ENCODE measurements around the gene RARB. TPM values are rescaled to one million over a fixed set of nuclear protein-coding genes. Genes with fewer than 3 reads are reported as not detected.

RARB gene
- total RNA-seq, 2 experiments from 2014 or later = not detected

- H3K27me3 Mint-ChIP-seq = no peaks in the 10 kb centered on the region
- no peak overlapping the region for H3K27ac Mint-ChIP-seq
- no peak overlapping the region for H3K4me3 Mint-ChIP-seq
- DNase-seq = no peak
- ChIA-PET CTCF (no interaction called here), POLR2A (no interaction called here)
- no peaks in the 10 kb centered on the region for H3K4me1 Mint-ChIP-seq
- no peaks in the 10 kb centered on the region for H3K9me3 Mint-ChIP-seq
- no peaks in the 10 kb centered on the region for H3K36me3 Mint-ChIP-seq (ENCODE audit: low read depth)
These were observed 153.8 kb downstream of the RARB start for GRCh38 chr3:25581823-25582222.

- ChIA-PET POLR2A (no interaction called here), CTCF (no interaction called here)
These were observed 154.2 kb downstream of the RARB start for GRCh38 chr3:25582242-25582641.

GRCh38 chr3:25583343-25583742, 155.3 kb downstream of the RARB start:
- Mint-ChIP-seq H3K9me3 (no peaks in the 10 kb centered on the region), H3K27ac (no peak overlapping the region), H3K27me3 (no peaks in the 10 kb centered on the region), H3K4me3 (no peak overlapping the region), H3K4me1 (no peaks in the 10 kb centered on the region), H3K36me3 (ENCODE audit: low read depth) (no peaks in the 10 kb centered on the region)
- ChIA-PET CTCF (no interaction called here), POLR2A (interaction anchor here (0.7 kb wide), 1 partner anchor 14 kb away, joined by 3 read pairs; no protein-coding TSS in a partner anchor)
- DNase-seq = no peak

More at GRCh38 chr3:25582242-25582641, 154.2 kb downstream of the RARB start:
- no peak overlapping the region for H3K27ac Mint-ChIP-seq
- no peak overlapping the region for H3K4me3 Mint-ChIP-seq
- H3K27me3 Mint-ChIP-seq = no peaks in the 10 kb centered on the region
- no peaks in the 10 kb centered on the region for H3K4me1 Mint-ChIP-seq
- no peaks in the 10 kb centered on the region for H3K36me3 Mint-ChIP-seq (ENCODE audit: low read depth)
- DNase-seq = no peak
- H3K9me3 Mint-ChIP-seq = no peaks in the 10 kb centered on the region

GRCh38 chr3:25584011-25584789, 156.1 kb downstream of the RARB start:
- Mint-ChIP-seq H3K27ac (no peak overlapping the region), H3K9me3 (no peaks in the 10 kb centered on the region), H3K27me3 (no peaks in the 10 kb centered on the region), H3K36me3 (ENCODE audit: low read depth) (no peaks in the 10 kb centered on the region), H3K4me1 (no peaks in the 10 kb centered on the region), H3K4me3 (no peak overlapping the region)
- no peak for DNase-seq
- ChIA-PET CTCF (no interaction called here), POLR2A (no interaction called here)

- Mint-ChIP-seq H3K27me3 (no peaks in the 10 kb centered on the region), H3K4me3 (no peak overlapping the region), H3K36me3 (ENCODE audit: low read depth) (no peaks in the 10 kb centered on the region), H3K4me1 (no peaks in the 10 kb centered on the region), H3K9me3 (no peaks in the 10 kb centered on the region), H3K27ac (no peak overlapping the region)
- POLR2A ChIA-PET = no interaction called here
- DNase-seq = no peak
- CTCF ChIA-PET = no interaction called here
These were observed 157.5 kb downstream of the RARB start for GRCh38 chr3:25585361-25586166.

- Mint-ChIP-seq H3K9me3 (no peaks in the 10 kb centered on the region), H3K36me3 (ENCODE audit: low read depth) (no peaks in the 10 kb centered on the region), H3K27me3 (no peaks in the 10 kb centered on the region), H3K4me1 (no peaks in the 10 kb centered on the region), H3K27ac (no peak overlapping the region), H3K4me3 (no peak overlapping the region)
- DNase-seq = no peak
- CTCF ChIA-PET = no interaction called here
- POLR2A ChIA-PET = no interaction called here
These were observed 158.1 kb downstream of the RARB start for GRCh38 chr3:25586167-25586505.

GRCh38 chr3:25586553-25586952, 158.5 kb downstream of the RARB start:
- Mint-ChIP-seq H3K4me1 (no peaks in the 10 kb centered on the region), H3K27ac (no peak overlapping the region), H3K36me3 (ENCODE audit: low read depth) (no peaks in the 10 kb centered on the region), H3K4me3 (no peak overlapping the region), H3K27me3 (no peaks in the 10 kb centered on the region), H3K9me3 (no peaks in the 10 kb centered on the region)
- no peak for DNase-seq
- ChIA-PET CTCF (no interaction called here), POLR2A (no interaction called here)

GRCh38 chr3:25587094-25587493, 159.0 kb downstream of the RARB start:
- DNase-seq = no peak
- H3K27ac Mint-ChIP-seq = no peak overlapping the region
- H3K27me3 Mint-ChIP-seq = no peaks in the 10 kb centered on the region
- H3K9me3 Mint-ChIP-seq = no peaks in the 10 kb centered on the region
- no peaks in the 10 kb centered on the region for H3K4me1 Mint-ChIP-seq
- POLR2A ChIA-PET = no interaction called here
- no peak overlapping the region for H3K4me3 Mint-ChIP-seq
- no peaks in the 10 kb centered on the region for H3K36me3 Mint-ChIP-seq (ENCODE audit: low read depth)
- CTCF ChIA-PET = interaction anchor here (1.3 kb wide), 1 partner anchor 9 kb away, joined by 5 read pairs; no protein-coding TSS in a partner anchor

GRCh38 chr3:25587526-25587925, 159.5 kb downstream of the RARB start:
- Mint-ChIP-seq H3K36me3 (ENCODE audit: low read depth) (no peaks in the 10 kb centered on the region), H3K9me3 (no peaks in the 10 kb centered on the region), H3K4me1 (no peaks in the 10 kb centered on the region), H3K27me3 (no peaks in the 10 kb centered on the region), H3K4me3 (no peak overlapping the region), H3K27ac (no peak overlapping the region)
- CTCF ChIA-PET = interaction anchor here (1.3 kb wide), 1 partner anchor 9 kb away, joined by 5 read pairs; no protein-coding TSS in a partner anchor
- DNase-seq = no peak
- POLR2A ChIA-PET = no interaction called here

GRCh38 chr3:25587975-25588374, 159.9 kb downstream of the RARB start:
- Mint-ChIP-seq H3K36me3 (ENCODE audit: low read depth) (no peaks in the 10 kb centered on the region), H3K9me3 (no peaks in the 10 kb centered on the region), H3K4me1 (no peaks in the 10 kb centered on the region), H3K27me3 (no peaks in the 10 kb centered on the region), H3K27ac (no peak overlapping the region), H3K4me3 (no peak overlapping the region)
- ChIA-PET CTCF (interaction anchor here (1.0 to 1.3 kb wide), 2 partner anchors 8 to 16 kb away, joined by 3 to 5 read pairs; no protein-coding TSS in a partner anchor), POLR2A (no interaction called here)
- DNase-seq = no peak

- no peak for DNase-seq
- no peaks in the 10 kb centered on the region for H3K36me3 Mint-ChIP-seq (ENCODE audit: low read depth)
- H3K27ac Mint-ChIP-seq = no peak overlapping the region
- H3K9me3 Mint-ChIP-seq = no peaks in the 10 kb centered on the region
- POLR2A ChIA-PET = no interaction called here
- no peaks in the 10 kb centered on the region for H3K4me1 Mint-ChIP-seq
- CTCF ChIA-PET = interaction anchor here (1.0 kb wide), 1 partner anchor 16 kb away, joined by 3 read pairs; no protein-coding TSS in a partner anchor
- no peak overlapping the region for H3K4me3 Mint-ChIP-seq
- H3K27me3 Mint-ChIP-seq = no peaks in the 10 kb centered on the region
These were observed 160.5 kb downstream of the RARB start for GRCh38 chr3:25588441-25589103.

- Mint-ChIP-seq H3K4me1 (no peaks in the 10 kb centered on the region), H3K27me3 (no peaks in the 10 kb centered on the region), H3K27ac (no peak overlapping the region), H3K9me3 (no peaks in the 10 kb centered on the region), H3K36me3 (ENCODE audit: low read depth) (no peaks in the 10 kb centered on the region), H3K4me3 (no peak overlapping the region)
- POLR2A ChIA-PET = no interaction called here
- CTCF ChIA-PET = interaction anchor here (1.0 kb wide), 1 partner anchor 15 kb away, joined by 3 read pairs; no protein-coding TSS in a partner anchor
- DNase-seq = no peak
These were observed 161.2 kb downstream of the RARB start for GRCh38 chr3:25589104-25589782.
